HEK293 (cell line): ENCODE results near the gene CD68.

ENCODE experiments used
- PRDM1 ChIP-seq: fragments of 450-650 bp; formaldehyde crosslinking; IDR thresholded peaks from 2 replicates; pipeline ENCODE4; 2016; ENCODE audit warnings: missing biosample characterization, missing genetic modification characterization
- RBAK ChIP-seq: fragments of 450-650 bp; formaldehyde crosslinking; IDR thresholded peaks from 2 replicates; pipeline ENCODE4 v1.5.1; 2016; ENCODE audit warnings: missing biosample characterization, missing genetic modification characterization
- SP2 ChIP-seq: fragments of 450-650 bp; formaldehyde crosslinking; IDR thresholded peaks from 2 replicates; pipeline ENCODE4 v1.5.1; 2016; ENCODE audit warnings: missing biosample characterization, missing genetic modification characterization
- SP3 ChIP-seq: fragments of 450-650 bp; formaldehyde crosslinking; IDR thresholded peaks from 2 replicates; pipeline ENCODE4 v1.5.1; 2016; ENCODE audit warnings: missing biosample characterization, missing genetic modification characterization
- SP7 ChIP-seq: fragments of 450-650 bp; formaldehyde crosslinking; IDR thresholded peaks from 2 replicates; pipeline ENCODE4 v1.5.1; 2016; ENCODE audit warnings: missing biosample characterization, missing genetic modification characterization
- YY2 ChIP-seq: fragments of 450-650 bp; formaldehyde crosslinking; IDR thresholded peaks from 2 replicates; pipeline ENCODE4 v1.5.1; 2016; ENCODE audit warnings: missing biosample characterization, missing genetic modification characterization
- ZBTB20 ChIP-seq: fragments of 450-650 bp; formaldehyde crosslinking; IDR thresholded peaks from 2 replicates; pipeline ENCODE4 v1.5.1; 2016; ENCODE audit warnings: missing biosample characterization, missing genetic modification characterization
- ZBTB7A ChIP-seq: fragments of 450-650 bp; formaldehyde crosslinking; IDR thresholded peaks from 2 replicates; pipeline ENCODE4 v1.5.1; 2016; ENCODE audit warnings: low read depth, missing biosample characterization, missing genetic modification characterization
- ZEB2 ChIP-seq: fragments of 450-650 bp; formaldehyde crosslinking; IDR thresholded peaks from 2 replicates; pipeline ENCODE4 v1.5.1; 2016; ENCODE audit warnings: missing biosample characterization, missing genetic modification characterization
- ZFP37 ChIP-seq: fragments of 450-650 bp; formaldehyde crosslinking; IDR thresholded peaks from 2 replicates; pipeline ENCODE4 v1.5.1; 2016; ENCODE audit warnings: missing biosample characterization, missing genetic modification characterization
- ZIC2 ChIP-seq: fragments of 450-650 bp; formaldehyde crosslinking; IDR thresholded peaks from 2 replicates; pipeline ENCODE4 v1.5.1; 2016; ENCODE audit warnings: missing biosample characterization, missing genetic modification characterization
- ZNF132 ChIP-seq: fragments of 450-650 bp; formaldehyde crosslinking; IDR thresholded peaks from 2 replicates; pipeline ENCODE4 v1.5.1; 2017; ENCODE audit warnings: missing biosample characterization, missing genetic modification characterization, borderline replicate concordance
- ZNF157 ChIP-seq: fragments of 450-650 bp; formaldehyde crosslinking; IDR thresholded peaks from 2 replicates; pipeline ENCODE4 v1.5.1; 2016; ENCODE audit warnings: missing biosample characterization, missing genetic modification characterization
- ZNF174 ChIP-seq: fragments of 450-650 bp; formaldehyde crosslinking; IDR thresholded peaks from 2 replicates; pipeline ENCODE4 v1.5.0; 2017; ENCODE audit warnings: missing biosample characterization, mild to moderate bottlenecking, missing genetic modification characterization
- ZNF548 ChIP-seq: fragments of 450-650 bp; formaldehyde crosslinking; IDR thresholded peaks from 2 replicates; pipeline ENCODE4 v1.5.1; 2016; ENCODE audit warnings: missing biosample characterization, missing genetic modification characterization
- ZNF549 ChIP-seq: fragments of 450-650 bp; IDR thresholded peaks from 2 replicates; pipeline ENCODE4 v1.5.1; 2018; ENCODE audit warnings: missing biosample characterization, missing genetic modification characterization, mild to moderate bottlenecking, inconsistent platforms, moderate library complexity
- ZNF555 ChIP-seq: fragments of 450-650 bp; formaldehyde crosslinking; conservative IDR thresholded peaks from 2 replicates; pipeline ENCODE4 v1.5.1; 2017; ENCODE audit warnings: missing biosample characterization, mild to moderate bottlenecking, missing genetic modification characterization, inconsistent platforms
- ZNF660 ChIP-seq: fragments of 450-650 bp; IDR thresholded peaks from 2 replicates; pipeline ENCODE4 v1.5.1; 2018; ENCODE audit warnings: missing biosample characterization, mild to moderate bottlenecking, missing genetic modification characterization
- ZNF670 ChIP-seq: fragments of 450-650 bp; formaldehyde crosslinking; IDR thresholded peaks from 2 replicates; pipeline ENCODE4 v1.5.1; 2016; ENCODE audit warnings: missing biosample characterization, missing genetic modification characterization, low read depth
- ZNF677 ChIP-seq: fragments of 450-650 bp; IDR thresholded peaks from 2 replicates; pipeline ENCODE4 v1.5.0; 2018; ENCODE audit warnings: missing biosample characterization, mild to moderate bottlenecking, missing genetic modification characterization, moderate library complexity
- ZNF76 ChIP-seq: fragments of 450-650 bp; formaldehyde crosslinking; IDR thresholded peaks from 2 replicates; pipeline ENCODE4; 2016; ENCODE audit warnings: low read depth, missing biosample characterization, missing genetic modification characterization, borderline replicate concordance
- ZNF830 ChIP-seq: fragments of 450-650 bp; IDR thresholded peaks from 2 replicates; pipeline ENCODE4 v1.5.0; 2018; ENCODE audit warnings: missing biosample characterization, missing genetic modification characterization, low read depth, mild to moderate bottlenecking, moderate library complexity
- ZNF843 ChIP-seq: fragments of 450-650 bp; formaldehyde crosslinking; IDR thresholded peaks from 2 replicates; pipeline ENCODE4 v1.5.1; 2016; ENCODE audit warnings: missing biosample characterization, missing genetic modification characterization
- ZSCAN30 ChIP-seq: fragments of 450-650 bp; IDR thresholded peaks from 2 replicates; pipeline ENCODE4 v1.5.1; 2018; ENCODE audit warnings: missing biosample characterization, mild to moderate bottlenecking, missing genetic modification characterization, moderate library complexity
- ZXDB ChIP-seq: fragments of 450-650 bp; formaldehyde crosslinking; IDR thresholded peaks from 2 replicates; pipeline ENCODE4 v1.5.1; 2016; ENCODE audit warnings: missing biosample characterization, missing genetic modification characterization
- TF ChIP-seq, protein P1 (sequence below): fragments of 450-650 bp; formaldehyde crosslinking; IDR thresholded peaks from 2 replicates; pipeline ENCODE4 v1.5.1; 2016; ENCODE audit warnings: missing biosample characterization, missing genetic modification characterization
- TF ChIP-seq, protein P2 (sequence below): fragments of 450-650 bp; formaldehyde crosslinking; conservative IDR thresholded peaks from 2 replicates; pipeline ENCODE4 v1.5.1; 2016; ENCODE audit warnings: low read depth, missing biosample characterization, missing genetic modification characterization
- TF ChIP-seq, protein P3 (sequence below): fragments of 450-650 bp; formaldehyde crosslinking; IDR thresholded peaks from 2 replicates; pipeline ENCODE4 v1.5.1; 2017; ENCODE audit warnings: missing biosample characterization, missing genetic modification characterization
- TF ChIP-seq, protein P4 (sequence below): fragments of 450-650 bp; formaldehyde crosslinking; IDR thresholded peaks from 2 replicates; pipeline ENCODE4 v1.5.1; 2016; ENCODE audit warnings: missing biosample characterization, missing genetic modification characterization
- TF ChIP-seq, protein P5 (sequence below): fragments of 450-650 bp; formaldehyde crosslinking; IDR thresholded peaks from 2 replicates; pipeline ENCODE4 v1.5.1; 2016; ENCODE audit warnings: missing biosample characterization, missing genetic modification characterization, low read depth

Gene CD68

DNA sequence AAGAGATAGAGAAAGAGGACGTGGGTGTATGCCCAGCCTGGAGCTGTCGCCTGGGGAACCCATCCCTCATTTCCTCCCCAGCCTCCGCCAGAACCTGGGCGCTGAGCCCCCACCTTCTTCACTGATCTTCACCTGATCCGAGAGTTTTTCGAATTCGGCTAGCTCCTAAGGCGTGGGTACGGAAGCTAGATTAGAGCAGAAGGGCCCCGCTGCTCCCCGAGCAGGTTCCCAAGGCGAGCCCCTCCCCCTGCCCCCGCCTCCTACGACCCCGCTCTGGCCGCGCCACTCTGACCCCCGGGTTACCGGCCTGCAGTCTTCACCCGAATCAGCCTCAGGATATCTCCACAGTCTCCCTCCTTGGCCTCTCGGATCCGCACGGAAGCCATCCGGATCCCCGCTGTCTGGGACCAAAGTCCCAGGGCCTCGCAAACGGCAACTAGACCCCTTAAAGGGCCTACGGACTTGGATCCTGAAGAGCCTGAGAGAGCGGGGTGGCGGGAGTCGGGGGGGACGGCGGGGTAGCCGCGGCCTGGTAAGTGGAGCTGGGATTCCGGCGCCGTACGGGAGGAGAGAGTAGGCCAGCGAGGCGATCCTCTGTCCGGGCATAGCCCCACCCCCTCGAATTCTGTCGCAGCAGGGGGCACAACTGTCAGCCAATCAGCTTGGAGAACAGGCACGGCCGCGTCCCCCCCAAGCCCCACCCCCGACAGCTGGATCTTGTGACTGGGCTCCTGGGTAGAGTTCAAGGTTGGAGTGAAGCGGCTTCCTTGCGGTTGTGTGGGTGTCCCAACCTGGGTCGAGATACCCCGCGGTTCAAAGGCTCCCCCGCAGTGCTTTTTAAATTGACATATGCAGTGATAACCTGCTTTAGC is 48.0 kb downstream of the CD68 start, which contains the start of gene SAT2 (continued):
- TF ChIP-seq ZNF660 (tag by site-specific recombination): 0 out of 2 replicates have a peak, but pooled peaks have one; percentile 52
- TF ChIP-seq, protein P1, sequence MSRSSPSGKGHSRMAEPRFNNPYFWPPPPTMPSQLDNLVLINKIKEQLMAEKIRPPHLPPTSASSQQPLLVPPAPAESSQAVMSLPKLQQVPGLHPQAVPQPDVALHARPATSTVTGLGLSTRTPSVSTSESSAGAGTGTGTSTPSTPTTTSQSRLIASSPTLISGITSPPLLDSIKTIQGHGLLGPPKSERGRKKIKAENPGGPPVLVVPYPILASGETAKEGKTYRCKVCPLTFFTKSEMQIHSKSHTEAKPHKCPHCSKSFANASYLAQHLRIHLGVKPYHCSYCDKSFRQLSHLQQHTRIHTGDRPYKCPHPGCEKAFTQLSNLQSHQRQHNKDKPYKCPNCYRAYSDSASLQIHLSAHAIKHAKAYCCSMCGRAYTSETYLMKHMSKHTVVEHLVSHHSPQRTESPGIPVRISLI: no peak
- no peak for TF ChIP-seq ZNF132 (tag by site-specific recombination)
- TF ChIP-seq ZXDB (tag by site-specific recombination): no peak; the same call in 1 of the 2 replicates
- TF ChIP-seq ZNF670 (tag by site-specific recombination): no peak
- no peak for TF ChIP-seq ZNF677 (tag by site-specific recombination)
- TF ChIP-seq, protein P2, sequence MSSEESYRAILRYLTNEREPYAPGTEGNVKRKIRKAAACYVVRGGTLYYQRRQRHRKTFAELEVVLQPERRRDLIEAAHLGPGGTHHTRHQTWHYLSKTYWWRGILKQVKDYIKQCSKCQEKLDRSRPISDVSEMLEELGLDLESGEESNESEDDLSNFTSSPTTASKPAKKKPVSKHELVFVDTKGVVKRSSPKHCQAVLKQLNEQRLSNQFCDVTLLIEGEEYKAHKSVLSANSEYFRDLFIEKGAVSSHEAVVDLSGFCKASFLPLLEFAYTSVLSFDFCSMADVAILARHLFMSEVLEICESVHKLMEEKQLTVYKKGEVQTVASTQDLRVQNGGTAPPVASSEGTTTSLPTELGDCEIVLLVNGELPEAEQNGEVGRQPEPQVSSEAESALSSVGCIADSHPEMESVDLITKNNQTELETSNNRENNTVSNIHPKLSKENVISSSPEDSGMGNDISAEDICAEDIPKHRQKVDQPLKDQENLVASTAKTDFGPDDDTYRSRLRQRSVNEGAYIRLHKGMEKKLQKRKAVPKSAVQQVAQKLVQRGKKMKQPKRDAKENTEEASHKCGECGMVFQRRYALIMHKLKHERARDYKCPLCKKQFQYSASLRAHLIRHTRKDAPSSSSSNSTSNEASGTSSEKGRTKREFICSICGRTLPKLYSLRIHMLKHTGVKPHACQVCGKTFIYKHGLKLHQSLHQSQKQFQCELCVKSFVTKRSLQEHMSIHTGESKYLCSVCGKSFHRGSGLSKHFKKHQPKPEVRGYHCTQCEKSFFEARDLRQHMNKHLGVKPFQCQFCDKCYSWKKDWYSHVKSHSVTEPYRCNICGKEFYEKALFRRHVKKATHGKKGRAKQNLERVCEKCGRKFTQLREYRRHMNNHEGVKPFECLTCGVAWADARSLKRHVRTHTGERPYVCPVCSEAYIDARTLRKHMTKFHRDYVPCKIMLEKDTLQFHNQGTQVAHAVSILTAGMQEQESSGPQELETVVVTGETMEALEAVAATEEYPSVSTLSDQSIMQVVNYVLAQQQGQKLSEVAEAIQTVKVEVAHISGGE (tag by site-specific recombination): peak; percentile 40; the same call in 1 of the 2 replicates
- TF ChIP-seq, protein P3, sequence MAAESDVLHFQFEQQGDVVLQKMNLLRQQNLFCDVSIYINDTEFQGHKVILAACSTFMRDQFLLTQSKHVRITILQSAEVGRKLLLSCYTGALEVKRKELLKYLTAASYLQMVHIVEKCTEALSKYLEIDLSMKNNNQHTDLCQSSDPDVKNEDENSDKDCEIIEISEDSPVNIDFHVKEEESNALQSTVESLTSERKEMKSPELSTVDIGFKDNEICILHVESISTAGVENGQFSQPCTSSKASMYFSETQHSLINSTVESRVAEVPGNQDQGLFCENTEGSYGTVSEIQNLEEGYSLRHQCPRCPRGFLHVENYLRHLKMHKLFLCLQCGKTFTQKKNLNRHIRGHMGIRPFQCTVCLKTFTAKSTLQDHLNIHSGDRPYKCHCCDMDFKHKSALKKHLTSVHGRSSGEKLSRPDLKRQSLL (tag by site-specific recombination): peak; percentile 20; the same call in 1 of the 2 replicates
- TF ChIP-seq ZNF843 (tag by site-specific recombination): peak; percentile 34; the same call in 1 of the 2 replicates
- TF ChIP-seq ZIC2 (tag by site-specific recombination): peak; percentile 85
- no peak for TF ChIP-seq ZNF830 (tag by site-specific recombination)
- TF ChIP-seq SP3 (tag by site-specific recombination): peak; percentile 70
- TF ChIP-seq ZSCAN30: peak; percentile 31; the same call in 1 of the 2 replicates
- TF ChIP-seq SP7: peak; percentile 29; the same call in 1 of the 2 replicates
- no peak for TF ChIP-seq ZBTB7A (tag by site-specific recombination)
- TF ChIP-seq ZNF548 (tag by site-specific recombination): no peak
- TF ChIP-seq ZNF549 (tag by site-specific recombination): no peak
- TF ChIP-seq SP2 (tag by site-specific recombination): peak; percentile 80
- no peak for TF ChIP-seq RBAK (tag by site-specific recombination)
- no peak for TF ChIP-seq YY2 (tag by site-specific recombination)
- TF ChIP-seq, protein P4, sequence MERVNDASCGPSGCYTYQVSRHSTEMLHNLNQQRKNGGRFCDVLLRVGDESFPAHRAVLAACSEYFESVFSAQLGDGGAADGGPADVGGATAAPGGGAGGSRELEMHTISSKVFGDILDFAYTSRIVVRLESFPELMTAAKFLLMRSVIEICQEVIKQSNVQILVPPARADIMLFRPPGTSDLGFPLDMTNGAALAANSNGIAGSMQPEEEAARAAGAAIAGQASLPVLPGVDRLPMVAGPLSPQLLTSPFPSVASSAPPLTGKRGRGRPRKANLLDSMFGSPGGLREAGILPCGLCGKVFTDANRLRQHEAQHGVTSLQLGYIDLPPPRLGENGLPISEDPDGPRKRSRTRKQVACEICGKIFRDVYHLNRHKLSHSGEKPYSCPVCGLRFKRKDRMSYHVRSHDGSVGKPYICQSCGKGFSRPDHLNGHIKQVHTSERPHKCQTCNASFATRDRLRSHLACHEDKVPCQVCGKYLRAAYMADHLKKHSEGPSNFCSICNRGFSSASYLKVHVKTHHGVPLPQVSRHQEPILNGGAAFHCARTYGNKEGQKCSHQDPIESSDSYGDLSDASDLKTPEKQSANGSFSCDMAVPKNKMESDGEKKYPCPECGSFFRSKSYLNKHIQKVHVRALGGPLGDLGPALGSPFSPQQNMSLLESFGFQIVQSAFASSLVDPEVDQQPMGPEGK (tag by site-specific recombination): peak; percentile 100
- no peak; the same call in 1 of the 2 replicates for TF ChIP-seq ZEB2 (tag by site-specific recombination)
- no peak for TF ChIP-seq ZNF555 (tag by site-specific recombination)
- TF ChIP-seq ZNF157: no peak
- no peak for TF ChIP-seq ZNF174
- peak; percentile 82 for TF ChIP-seq ZBTB20 (tag by site-specific recombination)
- TF ChIP-seq PRDM1 (tag by site-specific recombination): no peak
- TF ChIP-seq, protein P5, sequence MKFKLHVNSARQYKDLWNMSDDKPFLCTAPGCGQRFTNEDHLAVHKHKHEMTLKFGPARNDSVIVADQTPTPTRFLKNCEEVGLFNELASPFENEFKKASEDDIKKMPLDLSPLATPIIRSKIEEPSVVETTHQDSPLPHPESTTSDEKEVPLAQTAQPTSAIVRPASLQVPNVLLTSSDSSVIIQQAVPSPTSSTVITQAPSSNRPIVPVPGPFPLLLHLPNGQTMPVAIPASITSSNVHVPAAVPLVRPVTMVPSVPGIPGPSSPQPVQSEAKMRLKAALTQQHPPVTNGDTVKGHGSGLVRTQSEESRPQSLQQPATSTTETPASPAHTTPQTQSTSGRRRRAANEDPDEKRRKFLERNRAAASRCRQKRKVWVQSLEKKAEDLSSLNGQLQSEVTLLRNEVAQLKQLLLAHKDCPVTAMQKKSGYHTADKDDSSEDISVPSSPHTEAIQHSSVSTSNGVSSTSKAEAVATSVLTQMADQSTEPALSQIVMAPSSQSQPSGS: no peak
- peak; percentile 44; the same call in 1 of the 2 replicates for TF ChIP-seq ZNF76 (tag by site-specific recombination)
- TF ChIP-seq ZFP37 (tag by site-specific recombination): no peak
